ENCODE results near the gene CORO2A.
"Not testable (repeated sequence)": the region's sequence is repeated elsewhere in the genome, so short reads cannot be mapped to it uniquely, and the experiment has no call there.

The CORO2A gene

GRCh38 chr9:98117984-98118639 is 74.3 kb downstream of the CORO2A start:
- H3K27ac Mint-ChIP-seq = peak overlapping the region; percentile 93
- peak overlapping the region; percentile 89 for H3K4me3 Mint-ChIP-seq
- H3K9me3 Mint-ChIP-seq = no peaks in the 10 kb centered on the region
- H3K27me3 Mint-ChIP-seq = no peaks in the 10 kb centered on the region
- H3K4me1 Mint-ChIP-seq (ENCODE audit: low read depth) = peaks cover 37% of the 10 kb centered on the region
- H3K36me3 Mint-ChIP-seq (ENCODE audit: low read depth) = peaks cover 18% of the 10 kb centered on the region

- H3K27me3 Mint-ChIP-seq, H3K27ac Mint-ChIP-seq: not testable (repeated sequence)
Observed at GRCh38 chr9:98117097-98117496, 75.3 kb downstream of the CORO2A start.

GRCh38 chr9:98109052-98109451 is 83.4 kb downstream of the CORO2A start:
- H3K9me3 Mint-ChIP-seq = no peaks in the 10 kb centered on the region
- no peak overlapping the region for H3K4me3 Mint-ChIP-seq
- H3K4me1 Mint-ChIP-seq (ENCODE audit: low read depth) = peaks cover 73% of the 10 kb centered on the region
- H3K36me3 Mint-ChIP-seq (ENCODE audit: low read depth) = peaks cover 73% of the 10 kb centered on the region
- peak overlapping the region; percentile 95 for H3K27ac Mint-ChIP-seq
- no peaks in the 10 kb centered on the region for H3K27me3 Mint-ChIP-seq

More at GRCh38 chr9:98117097-98117496, 75.3 kb downstream of the CORO2A start:
- Mint-ChIP-seq H3K4me3 (peak overlapping the region; percentile 14), H3K4me1 (ENCODE audit: low read depth) (peaks cover 42% of the 10 kb centered on the region), H3K36me3 (ENCODE audit: low read depth) (peaks cover 21% of the 10 kb centered on the region)
- not testable (repeated sequence) for H3K9me3 Mint-ChIP-seq

GRCh38 chr9:98108531-98109031 is 83.9 kb downstream of the CORO2A start:
- H3K27ac Mint-ChIP-seq = peak overlapping the region; percentile 95
- H3K4me1 Mint-ChIP-seq (ENCODE audit: low read depth) = peaks cover 77% of the 10 kb centered on the region

GRCh38 chr9:98107926-98108325 is 84.5 kb downstream of the CORO2A start:
- H3K4me3 Mint-ChIP-seq = no peak overlapping the region

More at GRCh38 chr9:98108531-98109031, 83.9 kb downstream of the CORO2A start:
- no peaks in the 10 kb centered on the region for H3K9me3 Mint-ChIP-seq
- H3K4me3 Mint-ChIP-seq = peak overlapping the region; percentile 64
- peaks cover 78% of the 10 kb centered on the region for H3K36me3 Mint-ChIP-seq (ENCODE audit: low read depth)
- no peaks in the 10 kb centered on the region for H3K27me3 Mint-ChIP-seq

GRCh38 chr9:98105006-98105405 is 87.4 kb downstream of the CORO2A start:
- no peaks in the 10 kb centered on the region for H3K9me3 Mint-ChIP-seq
- peak overlapping the region; percentile 84 for H3K27ac Mint-ChIP-seq
- H3K4me3 Mint-ChIP-seq = no peak overlapping the region
- peaks cover 69% of the 10 kb centered on the region for H3K36me3 Mint-ChIP-seq (ENCODE audit: low read depth)
- H3K4me1 Mint-ChIP-seq (ENCODE audit: low read depth) = peaks cover 95% of the 10 kb centered on the region
- no peaks in the 10 kb centered on the region for H3K27me3 Mint-ChIP-seq

More at GRCh38 chr9:98107926-98108325, 84.5 kb downstream of the CORO2A start:
- Mint-ChIP-seq H3K27me3 (no peaks in the 10 kb centered on the region), H3K36me3 (ENCODE audit: low read depth) (peaks cover 78% of the 10 kb centered on the region), H3K9me3 (no peaks in the 10 kb centered on the region), H3K27ac (peak overlapping the region; percentile 95), H3K4me1 (ENCODE audit: low read depth) (peaks cover 78% of the 10 kb centered on the region)

GRCh38 chr9:98104445-98104881 is 88.0 kb downstream of the CORO2A start:
- Mint-ChIP-seq H3K4me3 (peak overlapping the region; percentile 15), H3K4me1 (ENCODE audit: low read depth) (peaks cover 95% of the 10 kb centered on the region), H3K27ac (peak overlapping the region; percentile 84), H3K27me3 (no peaks in the 10 kb centered on the region), H3K36me3 (ENCODE audit: low read depth) (peaks cover 69% of the 10 kb centered on the region), H3K9me3 (no peaks in the 10 kb centered on the region)

- Mint-ChIP-seq H3K36me3 (ENCODE audit: low read depth) (peaks cover 63% of the 10 kb centered on the region), H3K4me1 (ENCODE audit: low read depth) (peaks cover 93% of the 10 kb centered on the region), H3K27ac (peak overlapping the region; percentile 89), H3K27me3 (no peaks in the 10 kb centered on the region), H3K4me3 (peak overlapping the region; percentile 70), H3K9me3 (no peaks in the 10 kb centered on the region)
Observed at GRCh38 chr9:98101868-98102273, 90.6 kb downstream of the CORO2A start.

GRCh38 chr9:98101416-98101815 is 91.0 kb downstream of the CORO2A start:
- Mint-ChIP-seq H3K4me1 (ENCODE audit: low read depth) (peaks cover 89% of the 10 kb centered on the region), H3K4me3 (peak overlapping the region; percentile 70), H3K36me3 (ENCODE audit: low read depth) (peaks cover 63% of the 10 kb centered on the region), H3K9me3 (no peaks in the 10 kb centered on the region), H3K27ac (peak overlapping the region; percentile 89), H3K27me3 (no peaks in the 10 kb centered on the region)

- Mint-ChIP-seq H3K4me3 (no peak overlapping the region), H3K9me3 (no peaks in the 10 kb centered on the region), H3K36me3 (ENCODE audit: low read depth) (peaks cover 58% of the 10 kb centered on the region)
Observed at GRCh38 chr9:98100456-98100855, 92.0 kb downstream of the CORO2A start.

GRCh38 chr9:98099898-98100297 is 92.5 kb downstream of the CORO2A start:
- Mint-ChIP-seq H3K27ac (peak overlapping the region; percentile 61), H3K9me3 (no peaks in the 10 kb centered on the region), H3K27me3 (no peaks in the 10 kb centered on the region), H3K4me1 (ENCODE audit: low read depth) (peaks cover 74% of the 10 kb centered on the region), H3K36me3 (ENCODE audit: low read depth) (peaks cover 57% of the 10 kb centered on the region), H3K4me3 (no peak overlapping the region)

More at GRCh38 chr9:98100456-98100855, 92.0 kb downstream of the CORO2A start:
- no peaks in the 10 kb centered on the region for H3K27me3 Mint-ChIP-seq
- H3K27ac Mint-ChIP-seq = peak overlapping the region; percentile 61
- H3K4me1 Mint-ChIP-seq (ENCODE audit: low read depth) = peaks cover 80% of the 10 kb centered on the region

GRCh38 chr9:98099346-98099745 is 93.1 kb downstream of the CORO2A start:
- H3K27me3 Mint-ChIP-seq = no peaks in the 10 kb centered on the region
- peak overlapping the region; percentile 40 for H3K27ac Mint-ChIP-seq
- peaks cover 58% of the 10 kb centered on the region for H3K36me3 Mint-ChIP-seq (ENCODE audit: low read depth)
- no peaks in the 10 kb centered on the region for H3K9me3 Mint-ChIP-seq
- H3K4me1 Mint-ChIP-seq (ENCODE audit: low read depth) = peaks cover 71% of the 10 kb centered on the region
- no peak overlapping the region for H3K4me3 Mint-ChIP-seq

- Mint-ChIP-seq H3K27me3 (no peaks in the 10 kb centered on the region), H3K4me1 (ENCODE audit: low read depth) (peaks cover 67% of the 10 kb centered on the region), H3K27ac (peak overlapping the region; percentile 27), H3K36me3 (ENCODE audit: low read depth) (peaks cover 61% of the 10 kb centered on the region), H3K4me3 (no peak overlapping the region), H3K9me3 (no peaks in the 10 kb centered on the region)
Observed at GRCh38 chr9:98097836-98098235, 94.6 kb downstream of the CORO2A start.

GRCh38 chr9:98096091-98096490 is 96.3 kb downstream of the CORO2A start:
- H3K4me1 Mint-ChIP-seq (ENCODE audit: low read depth) = peaks cover 53% of the 10 kb centered on the region

GRCh38 chr9:98095401-98095800 is 97.0 kb downstream of the CORO2A start:
- Mint-ChIP-seq H3K4me3 (no peak overlapping the region), H3K9me3 (no peaks in the 10 kb centered on the region), H3K27ac (no peak overlapping the region), H3K27me3 (no peaks in the 10 kb centered on the region), H3K4me1 (ENCODE audit: low read depth) (peaks cover 46% of the 10 kb centered on the region), H3K36me3 (ENCODE audit: low read depth) (peaks cover 63% of the 10 kb centered on the region)

More at GRCh38 chr9:98096091-98096490, 96.3 kb downstream of the CORO2A start:
- Mint-ChIP-seq H3K9me3 (no peaks in the 10 kb centered on the region), H3K4me3 (no peak overlapping the region), H3K27me3 (no peaks in the 10 kb centered on the region), H3K36me3 (ENCODE audit: low read depth) (peaks cover 61% of the 10 kb centered on the region), H3K27ac (no peak overlapping the region)
